NT2/D1 (cell line): Measurements from ENCODE around the gene HELZ2.

ENCODE experiments used
- DNase-seq: peaks from one replicate; pipeline ENCODE4 v3.0.0-alpha.2; 2011; ENCODE audit warnings: low read depth, low spot score
- H3K27me3 ChIP-seq: 2 replicates; pipeline ENCODE4 v1.6.0; 2011; ENCODE audit warnings: mild to moderate bottlenecking; ENCODE audit not compliant: insufficient read length, insufficient read depth
- H3K36me3 ChIP-seq: 2 replicates; pipeline ENCODE4 v1.6.1; 2011; ENCODE audit warnings: mild to moderate bottlenecking, low read length, mixed read lengths; ENCODE audit not compliant: insufficient read depth, insufficient read length
- H3K4me1 ChIP-seq: 2 replicates; pipeline ENCODE4 v1.5.1; 2011; ENCODE audit not compliant: insufficient read depth, insufficient read length
- H3K4me3 ChIP-seq: 2 replicates; pipeline ENCODE4 v1.5.1; 2011; ENCODE audit warnings: low read depth; ENCODE audit not compliant: insufficient read length
- H3K9ac ChIP-seq: 2 replicates; pipeline ENCODE4 v1.6.0; 2011; ENCODE audit warnings: low read depth; ENCODE audit not compliant: insufficient read length
- H3K9me3 ChIP-seq: 2 replicates; pipeline ENCODE4 v1.5.1; 2011; ENCODE audit warnings: mild to moderate bottlenecking, low read length; ENCODE audit not compliant: insufficient read depth
- SUZ12 ChIP-seq: IDR thresholded peaks from 2 replicates; pipeline ENCODE4 v1.6.1; 2011; ENCODE audit not compliant: insufficient read length, insufficient read depth; ENCODE audit errors: extremely low read depth
- YY1 ChIP-seq: IDR thresholded peaks from 2 replicates; pipeline ENCODE4 v1.6.1; 2011; ENCODE audit not compliant: insufficient read length, insufficient read depth
- ZNF274 ChIP-seq: IDR thresholded peaks from 2 replicates; pipeline ENCODE4 v1.6.1; 2011; ENCODE audit warnings: mild to moderate bottlenecking, low read depth, low read length

The HELZ2 gene

DNA sequence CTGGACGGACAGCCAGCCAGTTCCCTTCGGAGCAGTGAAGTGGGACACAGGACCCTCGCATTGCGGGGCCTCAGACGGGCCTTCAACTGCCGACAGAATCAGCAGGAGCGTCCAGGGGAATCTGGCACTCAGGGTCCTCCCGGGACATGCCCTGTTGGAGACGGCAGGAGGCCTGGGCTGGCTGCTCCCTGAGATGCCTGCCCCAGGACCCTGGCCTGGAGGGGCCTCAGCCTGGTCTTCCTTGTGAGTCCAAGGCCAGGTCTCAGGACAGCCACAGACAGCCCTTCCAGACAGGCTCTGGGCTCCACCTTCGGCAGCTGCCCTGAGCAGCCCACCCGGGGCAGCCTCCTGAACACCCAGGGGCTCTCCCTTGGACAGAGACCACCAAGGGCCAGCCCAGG, 14.6 kb upstream of the HELZ2 start:
- no peak overlapping the region for H3K9ac ChIP-seq

DNA sequence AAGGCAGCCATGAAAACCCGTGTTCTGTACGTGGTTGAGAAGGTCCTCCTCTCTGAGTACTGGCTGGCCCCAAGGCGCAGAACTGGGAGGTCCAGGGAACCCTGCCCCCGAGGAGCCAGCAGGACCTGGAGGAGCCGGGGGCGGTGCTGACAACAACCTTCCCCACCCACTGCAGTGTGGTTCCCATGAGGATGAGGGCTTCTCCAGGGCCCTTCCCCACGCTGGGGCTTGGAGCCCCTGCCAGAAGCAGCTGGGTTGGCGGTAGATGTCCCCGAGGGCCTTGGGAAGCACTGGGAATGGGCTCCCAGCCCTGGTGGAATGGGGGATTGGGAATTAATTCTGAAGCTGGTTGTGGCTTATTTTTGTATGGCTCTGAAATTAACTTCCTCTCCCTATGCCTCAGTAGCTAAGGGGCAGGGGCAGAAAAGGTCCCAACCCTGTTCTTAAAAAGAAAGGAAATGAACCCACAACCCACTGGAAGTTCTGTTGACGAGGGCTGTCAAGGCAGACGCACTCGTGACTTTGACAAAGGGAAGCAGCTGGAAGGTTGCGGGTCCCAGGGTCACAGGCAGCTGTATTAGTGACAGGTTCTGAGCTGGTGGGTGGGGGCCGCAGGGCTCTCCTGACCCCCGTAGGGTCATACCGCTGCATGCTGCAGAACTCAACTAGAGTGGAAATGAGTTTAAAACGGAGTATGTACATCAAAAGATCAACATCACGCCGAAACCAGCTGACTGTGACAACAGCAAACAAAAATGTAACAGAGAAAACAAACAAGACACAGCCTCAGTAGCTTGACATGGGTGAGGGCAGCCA, 13.9 kb upstream of the HELZ2 start:
- H3K9me3 ChIP-seq: no peaks in the 10 kb centered on the region
- H3K4me1 ChIP-seq: peaks cover 21% of the 10 kb centered on the region
- H3K36me3 ChIP-seq: peaks cover 51% of the 10 kb centered on the region
- H3K4me3 ChIP-seq: no peak overlapping the region
- TF ChIP-seq SUZ12: no peak
- no peak for TF ChIP-seq YY1
- TF ChIP-seq ZNF274: no peak
- no peak overlapping the region for H3K9ac ChIP-seq
- no peaks in the 10 kb centered on the region for H3K27me3 ChIP-seq
- no peak for DNase-seq

More for the DNA sequence above, 14.6 kb upstream of the HELZ2 start:
- no peak for TF ChIP-seq SUZ12
- no peak for TF ChIP-seq ZNF274
- no peak for TF ChIP-seq YY1
- Histone ChIP-seq H3K4me1 (peaks cover 21% of the 10 kb centered on the region), H3K27me3 (no peaks in the 10 kb centered on the region), H3K9me3 (no peaks in the 10 kb centered on the region), H3K4me3 (no peak overlapping the region), H3K36me3 (peaks cover 55% of the 10 kb centered on the region)
- DNase-seq: no peak

DNA sequence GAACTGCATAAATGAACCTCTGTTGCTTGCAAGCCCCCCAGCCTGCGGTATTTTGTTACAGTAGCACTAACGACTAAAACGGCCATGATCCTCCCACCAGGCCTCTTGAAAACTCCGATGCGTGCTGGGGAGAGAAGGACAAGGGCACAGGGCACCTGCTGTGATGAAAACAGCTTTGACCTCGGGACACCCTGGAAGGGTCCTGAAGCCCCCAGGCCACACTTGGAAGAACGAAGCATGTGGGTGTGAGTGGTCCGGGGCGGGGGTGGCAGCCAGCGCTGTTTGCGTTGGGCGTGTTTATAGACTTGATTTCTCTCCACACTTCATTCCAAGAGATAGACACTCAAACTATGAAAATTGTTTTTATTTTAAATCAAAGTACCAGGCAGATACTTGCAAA, 13.2 kb upstream of the HELZ2 start:
- Histone ChIP-seq H3K27me3 (no peaks in the 10 kb centered on the region), H3K4me3 (no peak overlapping the region), H3K9me3 (no peaks in the 10 kb centered on the region), H3K9ac (no peak overlapping the region), H3K4me1 (peaks cover 19% of the 10 kb centered on the region), H3K36me3 (peaks cover 43% of the 10 kb centered on the region)
- TF ChIP-seq YY1 (no peak), ZNF274 (no peak), SUZ12 (no peak)
- DNase-seq: no peak

DNA sequence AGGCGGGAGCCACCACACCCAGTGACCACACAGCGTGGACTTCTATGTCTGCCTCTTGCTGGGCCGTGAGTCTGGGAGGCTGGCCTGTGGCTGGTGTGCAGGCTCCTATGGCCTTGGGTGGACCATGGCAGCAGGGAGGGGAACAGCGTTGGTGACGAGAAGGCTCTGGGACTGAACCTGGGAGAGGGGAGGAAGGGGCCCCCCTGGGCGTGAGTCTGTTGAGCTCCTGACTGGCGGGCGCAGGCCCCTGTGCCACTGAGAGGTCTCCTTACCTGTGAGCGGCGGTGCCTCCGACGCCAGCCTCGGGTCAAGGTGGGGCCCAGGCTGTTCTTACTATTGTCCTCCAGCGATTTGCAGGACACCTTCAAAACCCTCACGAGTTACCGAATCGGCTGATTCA, 12.8 kb upstream of the HELZ2 start:
- Histone ChIP-seq H3K9me3 (no peaks in the 10 kb centered on the region), H3K36me3 (peaks cover 39% of the 10 kb centered on the region), H3K27me3 (no peaks in the 10 kb centered on the region), H3K4me1 (peaks cover 14% of the 10 kb centered on the region), H3K4me3 (no peak overlapping the region), H3K9ac (no peak overlapping the region)
- DNase-seq: no peak
- no peak for TF ChIP-seq ZNF274
- no peak for TF ChIP-seq SUZ12
- no peak for TF ChIP-seq YY1

DNA sequence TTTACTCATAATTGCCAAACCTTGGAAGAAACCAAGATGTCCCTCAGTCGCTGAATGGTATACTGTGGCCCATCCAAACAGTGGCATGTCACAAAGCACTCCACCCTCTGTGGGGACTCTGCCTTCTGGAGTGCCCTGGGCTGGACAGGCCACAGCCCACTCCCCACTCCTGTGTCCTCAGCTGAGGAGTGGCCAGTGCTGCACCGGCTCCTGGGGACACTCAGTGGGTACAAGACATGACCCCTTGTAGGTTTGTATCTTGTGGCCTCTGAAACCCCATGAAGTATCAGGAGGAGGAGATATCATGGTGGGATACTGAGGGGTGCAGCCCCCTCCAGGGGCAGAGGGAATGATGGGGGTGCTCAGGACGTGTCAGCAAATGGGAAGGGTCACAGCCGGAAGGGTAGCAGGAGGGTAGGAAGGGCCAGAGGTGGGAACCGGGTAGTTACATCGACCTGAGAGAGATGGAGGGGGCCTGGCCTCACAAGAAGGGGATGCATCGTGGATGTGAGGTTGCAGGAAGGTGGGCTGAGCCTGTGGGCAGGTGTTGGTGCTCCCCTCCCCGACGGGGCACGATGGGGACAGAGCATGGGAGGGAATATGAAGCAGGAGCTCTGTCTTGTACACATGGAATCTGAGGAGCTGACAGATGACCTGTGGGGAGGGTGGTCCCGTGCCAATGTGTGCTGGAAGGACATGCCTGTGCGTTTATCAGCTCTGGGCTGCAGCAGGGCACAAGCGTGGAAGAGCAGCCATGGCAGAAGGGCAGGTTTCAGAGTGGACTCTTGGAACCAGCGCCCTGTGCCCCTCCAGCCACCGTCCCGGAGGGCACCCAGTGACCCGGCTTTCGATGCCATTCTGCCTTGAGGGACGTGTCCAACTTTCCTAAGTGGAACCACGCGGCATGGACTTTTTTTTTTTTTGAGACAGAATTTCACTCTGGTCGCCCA, 11.9 kb upstream of the HELZ2 start:
- Histone ChIP-seq H3K9ac (no peak overlapping the region), H3K9me3 (no peaks in the 10 kb centered on the region), H3K4me1 (peaks cover 18% of the 10 kb centered on the region), H3K27me3 (no peaks in the 10 kb centered on the region), H3K4me3 (no peak overlapping the region), H3K36me3 (peaks cover 32% of the 10 kb centered on the region)
- DNase-seq: no peak
- no peak for TF ChIP-seq ZNF274
- no peak for TF ChIP-seq SUZ12
- no peak for TF ChIP-seq YY1

DNA sequence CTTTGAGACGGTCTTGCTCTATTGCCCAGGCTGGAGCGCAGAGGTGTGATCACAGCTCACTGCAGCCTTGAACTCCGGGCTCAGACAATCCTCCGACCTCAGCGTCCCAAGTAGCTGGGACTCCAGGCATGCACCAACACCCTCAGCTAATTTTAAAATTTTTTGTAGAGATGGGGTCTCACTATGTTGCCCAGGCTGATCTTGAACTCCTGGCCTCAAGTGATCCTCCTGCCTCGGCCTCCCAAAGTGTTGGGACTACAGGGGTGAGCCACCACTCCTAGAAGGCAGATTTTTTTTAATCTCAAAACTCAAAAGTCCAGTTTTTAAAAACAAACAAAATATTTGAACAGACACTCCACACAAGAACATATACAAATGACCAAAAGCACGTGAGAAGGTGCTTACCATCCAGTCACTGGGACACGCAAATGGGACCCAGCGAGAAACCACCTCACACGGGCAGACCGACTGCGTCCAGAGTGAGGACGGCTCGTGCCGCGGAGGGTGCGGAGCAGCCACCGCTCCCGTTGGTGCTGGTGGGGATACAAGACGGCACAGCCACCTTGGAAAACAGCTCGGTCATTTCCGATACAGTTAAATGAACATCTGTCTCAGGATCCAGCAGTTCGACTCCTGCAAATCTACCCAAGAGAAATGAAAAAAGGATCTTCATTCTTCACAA, 8.5 kb upstream of the HELZ2 start:
- Histone ChIP-seq H3K27me3 (no peaks in the 10 kb centered on the region), H3K36me3 (peaks cover 7% of the 10 kb centered on the region), H3K4me1 (peaks cover 16% of the 10 kb centered on the region), H3K9ac (no peak overlapping the region), H3K9me3 (no peaks in the 10 kb centered on the region), H3K4me3 (no peak overlapping the region)
- TF ChIP-seq SUZ12 (no peak), YY1 (no peak), ZNF274 (no peak)
- DNase-seq: no peak
